Kidney (tissue), 14 donors: Measurements from ENCODE around the gene MOGAT3. TPM values are rescaled to one million over a fixed set of nuclear protein-coding genes. Genes with fewer than 3 reads are reported as not detected.

Experiments used
- DNase-seq, 5 donors: peaks; one replicate each; pipeline ENCODE4 v3.0.0-alpha.2; 2013 to 2020
- FAIRE-seq: peaks from 2 replicates; lab custom pipeline; 2012; peaks lifted over from hg19 to GRCh38; lab: Jason Lieb, UNC
- H3K27ac ChIP-seq, 2 donors: one replicate each; pipeline ENCODE4 v1.7.0; 2013; ENCODE audit warnings: low read depth in 2 of 2, low read length in 2 of 2, inconsistent platforms in 1 of 2
- H3K27me3 ChIP-seq: one replicate; pipeline ENCODE4 v1.7.1; 2013; ENCODE audit warnings: low read length, inconsistent platforms; ENCODE audit not compliant: control insufficient read depth, insufficient read depth
- H3K36me3 ChIP-seq, 3 donors: one replicate each; pipeline versions ENCODE4 v1.7.0 to v1.7.1; 2013; ENCODE audit warnings: low read length in 3 of 3, control low read depth in 1 of 3, inconsistent platforms in 1 of 3; ENCODE audit not compliant: insufficient read depth in 3 of 3, control insufficient read depth in 2 of 3
- H3K4me1 ChIP-seq, 3 donors: one replicate each; pipeline versions ENCODE4 v1.7.0 to v1.7.1; 2013; ENCODE audit warnings: low read length in 3 of 3, inconsistent platforms in 1 of 3, low read depth in 1 of 3; ENCODE audit not compliant: control insufficient read depth in 2 of 3, insufficient read depth in 2 of 3
- H3K4me3 ChIP-seq, 3 donors: one replicate each; pipeline versions ENCODE4 v1.7.0 to v1.8.1; 2013; ENCODE audit warnings: low read length in 3 of 3, control low read depth in 1 of 3, inconsistent platforms in 1 of 3
- H3K9ac ChIP-seq, 3 donors: one replicate each; pipeline versions ENCODE4 v1.7.0 to v1.7.1; 2013; ENCODE audit warnings: low read length in 3 of 3, control low read depth in 1 of 3, inconsistent platforms in 1 of 3
- H3K9me3 ChIP-seq, 3 donors: one replicate each; pipeline versions ENCODE4 v1.7.0 to v1.7.1; 2013; ENCODE audit warnings: low read length in 3 of 3, control low read depth in 1 of 3, inconsistent platforms in 1 of 3; ENCODE audit not compliant: control insufficient read depth in 2 of 3, insufficient read depth in 1 of 3
- CTCF ChIP-seq: IDR thresholded peaks from 3 replicates; pipeline ENCODE4 v1.5.1; 2012; ENCODE audit warnings: mild to moderate bottlenecking, moderate library complexity, borderline replicate concordance; ENCODE audit not compliant: insufficient read depth; ENCODE audit errors: extremely low read depth
- intact Hi-C: fragments of 100-400 bp; cut with DNase I; formaldehyde crosslinking; loops from one replicate; pipeline ENCODE4 v1.11.1; 2022
- polyA plus RNA-seq: library from polyadenylated mRNA; stranded (reverse); fragments of 350-450 nt; fragmentation: Illumina TruSeq; extraction: RNeasy Lipid Tissue Mini Kit (QIAGEN cat#74804); gene quantifications from one replicate; pipeline ENCODE4 v1.2.3, GENCODE V29; 2014; ENCODE audit warnings: low read depth, low replicate concordance; ENCODE audit not compliant: insufficient read depth
- total RNA-seq: library from RNA; stranded (reverse); fragmentation: NEBNext Ultra II Directional; extraction: Animal tissue kit (Norgen Biotek cat#: 25700); gene quantifications from one replicate; pipeline ENCODE4 v1.2.1, GENCODE V29; 2021
- donor health status: control.
- donor health status: control.
- donor health status: control.
- donor health status: control.
- donor health status: control.
- donor health status: DM: yes; HTN: yes; CAD: no.
- donor health status: Normal renal cell carcinoma (clear cell type).

Gene MOGAT3
- total and polyA plus RNA-seq, 2 donors from 2014 or later = 0.25 to 0.37 TPM

GRCh38 chr7:101237206-101238067 lies 36.6 kb upstream of the MOGAT3 start, which contains the start of gene CLDN15:
Gene CLDN15 (minus strand): TSS chr7:101237802. CDS start chr7:101237581, 221 bp downstream.
- DNase-seq = peak in 2 of 5 donors; percentile 47 to 80
- TF ChIP-seq CTCF = no peak
- intact Hi-C loops = no loop called here
- H3K4me3 ChIP-seq = peak within 1 kb of the TSS in 1 of 3 donors; percentile 33
- H3K4me1 ChIP-seq = peaks cover 0 to 16% (median 0%) of the 10 kb centered on the region in 3 donors
- FAIRE-seq = no peak
- H3K36me3 ChIP-seq = peaks cover 0 to 11% (median 0%) of the 10 kb centered on the region in 3 donors
- H3K27me3 ChIP-seq = no peaks in the 10 kb centered on the region
- H3K9me3 ChIP-seq = no peaks in the 10 kb centered on the region
- H3K27ac ChIP-seq = peak within 1 kb of the TSS; percentile 43 to 80
- H3K9ac ChIP-seq = peak within 1 kb of the TSS in 2 of 3 donors; percentile 52 to 60

GRCh38 chr7:101236292-101236835 lies 35.5 kb upstream of the MOGAT3 start:
- H3K27ac ChIP-seq = no peak overlapping the region
- no peak for TF ChIP-seq CTCF
- DNase-seq = no peak
- no peak overlapping the region for H3K4me3 ChIP-seq
- intact Hi-C loops = no loop called here
- FAIRE-seq = no peak
- H3K9me3 ChIP-seq = no peaks in the 10 kb centered on the region
- peaks cover 0 to 11% (median 0%) of the 10 kb centered on the region in 3 donors for H3K36me3 ChIP-seq
- no peak overlapping the region for H3K9ac ChIP-seq
- no peaks in the 10 kb centered on the region for H3K27me3 ChIP-seq
- peaks cover 0 to 21% (median 6%) of the 10 kb centered on the region in 3 donors for H3K4me1 ChIP-seq

GRCh38 chr7:101235522-101235921 lies 34.7 kb upstream of the MOGAT3 start:
- FAIRE-seq (no peak), DNase-seq (no peak)
- Histone ChIP-seq H3K9ac (no peak overlapping the region), H3K4me3 (no peak overlapping the region), H3K36me3 (peaks cover 0 to 9% (median 0%) of the 10 kb centered on the region in 3 donors), H3K4me1 (peaks cover 0 to 19% (median 6%) of the 10 kb centered on the region in 3 donors), H3K9me3 (no peaks in the 10 kb centered on the region), H3K27me3 (no peaks in the 10 kb centered on the region), H3K27ac (no peak overlapping the region)
- intact Hi-C loops = no loop called here
- TF ChIP-seq CTCF = no peak
